NCI-H128 (cell line): Measurements from ENCODE around the gene DDX1.
A peak's percentile ranks its signal among the peaks of the same experiment; 100 is the strongest.

Source experiments
- DNase-seq: peaks from one replicate; lab custom pipeline; 2025; ENCODE audit not compliant: unreplicated experiment; lab: John Stamatoyannopoulos, UW

The DDX1 gene

GRCh38 chr2:15561574-15562344 is 29.9 kb upstream of the DDX1 start:
- DNase-seq: no peak

GRCh38 chr2:15562354-15563031 is 29.2 kb upstream of the DDX1 start:
- DNase-seq: no peak

GRCh38 chr2:15563227-15564100 is 28.2 kb upstream of the DDX1 start:
- no peak for DNase-seq

- DNase-seq: no peak
Observed at GRCh38 chr2:15565392-15565791, 26.3 kb upstream of the DDX1 start.

GRCh38 chr2:15565994-15566671 is 25.5 kb upstream of the DDX1 start:
- no peak for DNase-seq

GRCh38 chr2:15566912-15567311 is 24.8 kb upstream of the DDX1 start:
- no peak for DNase-seq

- no peak for DNase-seq
Observed at GRCh38 chr2:15568874-15569273, 22.8 kb upstream of the DDX1 start.

- no peak for DNase-seq
Observed at GRCh38 chr2:15570104-15570503, 21.6 kb upstream of the DDX1 start.

GRCh38 chr2:15571729-15572128 is 19.9 kb upstream of the DDX1 start:
- DNase-seq: no peak

- peak; percentile 83 for DNase-seq
Observed at GRCh38 chr2:15577071-15577735, 14.5 kb upstream of the DDX1 start.

- DNase-seq: no peak
Observed at GRCh38 chr2:15579641-15580040, 12.0 kb upstream of the DDX1 start.

- no peak for DNase-seq
Observed at GRCh38 chr2:15580451-15580850, 11.2 kb upstream of the DDX1 start.

GRCh38 chr2:15582710-15583357 is 8.8 kb upstream of the DDX1 start:
- DNase-seq: no peak

GRCh38 chr2:15583826-15584225 is 7.8 kb upstream of the DDX1 start:
- DNase-seq: no peak

GRCh38 chr2:15584316-15584715 is 7.4 kb upstream of the DDX1 start:
- no peak for DNase-seq

- DNase-seq: no peak
Observed at GRCh38 chr2:15584767-15585469, 6.8 kb upstream of the DDX1 start.

- DNase-seq: peak; percentile 45
Observed at GRCh38 chr2:15588329-15588919, 3.2 kb upstream of the DDX1 start.

- DNase-seq: no peak
Observed at GRCh38 chr2:15591373-15591691, 336 bp upstream of the DDX1 start.

- DNase-seq: no peak
Observed at GRCh38 chr2:15593327-15593705, 1.6 kb downstream of the DDX1 start.
